Activated CD8-positive, alpha-beta memory T cell treated with anti-CD3 and anti-CD28 coated beads for 36 hours (primary cell): ENCODE data around the gene LSM7. TPM values are rescaled to one million over a fixed set of nuclear protein-coding genes. Genes with fewer than 3 reads are reported as not detected.

Experiments used
- CTCF ChIA-PET: fragments of 350-600 bp; sonication (Branson Sonifier 250); formaldehyde crosslinking; loops from one replicate; lab custom pipeline; 2021; ENCODE audit warnings: antibody characterized with exemption; lab: Charles Lee
- POLR2A ChIA-PET: fragments of 350-600 bp; sonication (Branson Sonifier 250); formaldehyde crosslinking; loops from one replicate; lab custom pipeline; 2021; ENCODE audit warnings: antibody characterized with exemption; lab: Charles Lee
- total RNA-seq, 2 experiments: library from RNA; stranded (reverse); gene quantifications; one replicate each; pipeline ENCODE4 v1.2.3, GENCODE V29; 2021

Gene LSM7
- total RNA-seq, 2 experiments from 2014 or later: 170 to 175 TPM

DNA sequence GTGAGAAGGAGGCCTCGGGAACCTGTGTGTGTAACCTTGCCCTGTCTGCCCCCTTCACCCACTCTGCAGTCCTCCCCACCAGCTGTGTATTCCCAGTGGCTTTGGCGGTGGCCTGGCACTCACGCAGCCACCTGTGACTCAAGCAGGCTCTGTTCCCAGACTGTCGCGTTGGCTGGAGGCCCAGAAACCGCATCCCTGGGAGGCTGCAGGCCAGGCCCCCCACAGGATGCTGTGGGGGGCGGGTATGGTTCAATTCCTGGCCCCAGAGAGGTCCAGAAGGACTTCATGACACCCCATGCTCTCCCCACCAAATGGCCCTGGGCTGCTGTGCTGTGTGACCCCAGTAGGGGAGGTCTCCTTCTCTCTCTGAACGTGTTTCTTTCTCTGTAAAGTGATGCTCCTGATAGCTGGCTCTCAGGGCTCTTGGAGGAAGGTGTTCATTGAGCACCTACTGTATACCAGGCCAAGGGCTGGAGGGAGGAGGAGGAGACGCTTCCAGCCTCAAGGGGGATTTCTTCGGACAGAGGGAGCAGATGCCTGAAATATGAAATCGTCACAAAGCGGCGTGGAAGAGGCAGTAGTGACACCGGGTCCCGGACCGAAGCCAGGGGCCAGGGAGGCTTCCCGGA, 18.5 kb downstream of the LSM7 start:
- CTCF ChIA-PET: no interaction called here
- POLR2A ChIA-PET: interaction anchor here (0.6 kb wide), 1 partner anchor 164 kb away, joined by 3 read pairs; no protein-coding TSS in a partner anchor

DNA sequence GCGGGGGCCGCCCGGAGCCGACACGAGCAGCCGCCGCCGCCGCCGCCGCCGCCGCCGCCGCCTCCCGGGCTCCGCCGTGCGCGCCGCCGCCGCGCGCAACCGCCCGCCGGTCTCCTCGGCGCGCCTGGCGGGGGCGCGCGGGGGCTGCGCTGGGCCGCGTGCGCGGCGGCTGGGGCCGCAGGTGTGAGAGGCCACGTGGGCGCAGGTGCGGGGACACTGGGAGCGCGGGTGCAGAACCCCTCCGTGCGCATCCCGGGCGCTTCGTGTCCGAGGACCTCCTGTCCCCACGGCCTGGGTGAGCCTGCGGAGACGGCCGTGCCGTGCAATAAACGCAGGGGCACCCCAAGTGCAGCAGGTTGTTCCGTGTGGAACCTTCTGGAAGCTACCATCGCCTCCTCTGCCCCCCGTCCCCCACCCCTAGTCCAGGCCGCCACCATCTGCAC, 20.3 kb downstream of the LSM7 start, which contains the start of gene LINGO3:
Gene LINGO3, minus strand, starts transcription at position 41 of the 443 bp plus-strand sequence. CDS start 16,378 bp downstream, outside the sequence.
- POLR2A ChIA-PET: no interaction called here
- CTCF ChIA-PET: interaction anchor here (0.6 kb wide), 1 partner anchor 417 kb away, joined by 3 read pairs; no protein-coding TSS in a partner anchor

DNA sequence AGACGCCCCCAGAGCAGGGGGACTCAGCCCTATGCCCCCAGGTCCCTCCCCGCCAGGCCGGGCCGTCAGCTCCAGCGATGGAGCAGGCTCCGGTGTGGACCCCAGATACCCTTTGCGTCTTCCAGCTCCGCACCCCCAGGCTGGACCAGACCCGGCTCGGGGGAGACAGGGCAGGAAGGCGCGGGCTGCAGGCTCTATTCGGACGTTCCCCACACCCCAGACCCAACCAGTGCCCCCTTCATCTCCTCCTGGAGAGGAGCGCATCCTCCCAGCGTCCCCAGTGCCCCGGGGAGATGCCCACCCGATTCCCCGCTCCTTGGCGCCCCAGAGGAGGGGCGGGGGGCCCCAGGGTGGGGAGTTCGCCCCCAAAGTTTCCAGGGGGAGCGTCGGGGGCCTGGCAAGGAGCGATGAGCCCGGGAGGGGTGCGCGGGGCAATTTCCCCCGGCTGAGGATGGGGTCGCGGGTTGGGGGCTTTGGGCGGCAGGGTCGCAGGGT, 20.8 kb downstream of the LSM7 start:
- POLR2A ChIA-PET: no interaction called here
- CTCF ChIA-PET: no interaction called here

- CTCF ChIA-PET: no interaction called here
- POLR2A ChIA-PET: no interaction called here
Measured at GRCh38 chr19:2306971-2307370, 21.4 kb downstream of the LSM7 start.

DNA sequence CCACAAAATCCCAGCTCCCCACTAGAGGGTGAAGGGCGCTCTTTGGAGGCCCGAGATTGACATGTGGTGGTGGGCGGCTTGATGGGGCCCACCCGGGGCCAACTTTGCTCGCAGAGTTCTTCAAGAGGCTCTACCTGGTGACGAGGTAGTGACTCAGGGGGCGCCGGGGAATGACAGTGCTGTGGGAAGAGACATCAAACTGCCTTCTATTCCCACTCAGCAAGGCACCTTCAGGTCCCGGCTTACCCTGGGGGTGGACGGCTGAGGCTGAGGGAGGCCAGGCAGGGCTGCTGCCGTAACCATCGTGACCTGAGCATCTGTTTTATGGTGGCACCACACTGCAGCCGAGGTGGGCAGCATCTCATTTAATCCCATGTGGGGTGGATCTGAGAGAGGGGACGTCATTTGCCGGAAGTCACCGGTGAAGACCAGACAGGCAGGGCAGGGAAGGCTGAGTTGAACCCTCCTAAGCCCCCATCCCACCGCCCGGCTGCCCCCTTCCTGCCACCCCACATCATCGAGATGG, 22.0 kb downstream of the LSM7 start:
- ChIA-PET POLR2A (no interaction called here), CTCF (no interaction called here)

DNA sequence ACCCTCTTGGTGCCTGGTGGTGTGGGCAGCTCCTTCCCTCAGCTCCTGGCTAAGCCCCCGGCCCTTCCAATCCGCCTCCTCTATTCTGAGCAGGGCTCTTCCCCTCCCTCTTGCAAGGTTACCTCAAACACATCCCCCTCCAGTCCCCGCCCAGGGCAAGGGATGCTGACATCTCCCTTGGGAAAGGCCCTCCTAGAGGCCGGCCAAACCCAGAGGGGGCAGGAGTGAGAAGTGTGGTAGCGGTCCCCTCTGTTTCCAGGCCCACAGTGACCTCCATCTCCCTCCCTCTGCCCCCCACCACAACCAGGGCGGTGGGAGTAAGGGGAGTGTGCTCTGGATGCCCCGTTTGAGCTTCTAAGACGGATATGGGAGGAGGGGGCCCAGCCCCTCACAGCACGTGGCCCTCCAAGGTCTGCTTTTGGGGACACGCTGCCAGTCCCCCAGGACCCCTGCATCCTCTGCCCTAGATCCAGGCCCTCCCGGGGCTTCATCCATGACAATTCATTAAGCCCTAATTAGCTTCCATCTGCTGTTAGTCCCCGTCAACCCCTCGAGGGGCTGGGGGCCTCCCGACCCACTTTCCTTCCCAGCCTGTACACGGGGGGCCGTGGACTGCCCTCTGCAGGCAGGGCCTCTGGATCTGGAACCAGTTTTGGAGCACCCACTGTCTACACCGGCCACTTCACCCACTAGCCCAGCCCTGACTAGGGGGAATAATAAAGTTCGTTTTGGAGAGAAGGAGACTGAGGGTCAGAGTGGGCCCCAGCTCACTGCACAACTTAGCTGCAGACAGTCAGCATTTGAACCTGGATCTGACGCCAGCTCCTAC, 22.7 kb downstream of the LSM7 start:
- ChIA-PET CTCF (no interaction called here), POLR2A (no interaction called here)

DNA sequence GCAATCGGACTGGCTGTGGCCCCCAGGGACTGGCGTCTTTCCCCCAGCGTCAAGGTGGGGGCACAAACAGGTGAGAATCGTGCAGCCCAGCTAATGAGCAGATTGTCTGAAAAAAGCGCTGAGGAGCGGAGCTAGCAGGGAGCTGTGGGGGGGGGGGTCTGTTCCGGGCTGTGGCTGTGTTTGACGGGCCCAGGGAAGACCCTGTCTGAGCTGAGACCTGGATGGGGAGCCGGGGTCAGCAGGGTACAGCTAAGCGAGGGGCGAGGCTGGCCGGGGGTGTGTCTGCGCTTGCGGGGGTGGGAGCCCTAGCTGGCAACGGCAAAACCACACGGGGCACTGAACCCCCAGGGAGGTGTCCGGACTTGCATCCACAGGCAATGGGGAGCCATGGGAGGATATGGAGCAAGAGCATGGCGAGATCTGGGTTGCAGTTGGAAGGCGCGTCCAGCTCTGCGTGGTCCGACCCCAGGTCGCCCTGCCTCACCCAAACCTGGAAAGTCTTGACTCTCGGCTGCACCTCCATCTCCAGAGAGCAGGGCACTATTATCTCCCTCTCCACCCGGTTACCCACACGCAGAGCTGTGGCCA, 25.1 kb downstream of the LSM7 start:
- POLR2A ChIA-PET: no interaction called here
- CTCF ChIA-PET: interaction anchor here (0.8 to 1.1 kb wide), 2 partner anchors 13 to 24 kb away, joined by 3 read pairs; no protein-coding TSS in a partner anchor

- CTCF ChIA-PET: interaction anchor here (1.1 kb wide), 1 partner anchor 13 kb away, joined by 3 read pairs; no protein-coding TSS in a partner anchor
- POLR2A ChIA-PET: interaction anchor here (0.7 to 1.1 kb wide), 2 partner anchors 25 to 30 kb away, joined by 3 read pairs; partner anchors contain the start of gene LSM7
Measured at GRCh38 chr19:2302319-2303210, 25.8 kb downstream of the LSM7 start.

DNA sequence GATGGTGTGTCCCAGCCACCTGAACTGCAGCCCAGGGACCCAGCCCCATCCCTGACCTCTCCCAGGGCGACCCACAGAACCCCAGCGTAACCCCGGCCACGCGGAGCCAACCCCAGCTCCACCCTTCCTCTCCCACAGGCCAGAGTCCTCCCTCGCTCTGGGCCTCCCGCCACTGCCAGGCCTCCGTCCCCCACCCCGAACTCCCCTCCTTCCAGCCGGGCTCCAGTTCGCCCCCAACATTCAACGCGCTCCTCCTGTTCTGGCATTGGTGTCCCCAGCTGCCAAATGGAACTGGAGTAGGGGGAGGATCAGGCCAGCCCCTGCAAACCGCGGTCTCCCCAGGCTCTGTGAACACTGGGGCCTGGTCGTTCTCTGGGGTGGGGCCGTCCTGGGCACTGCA, 27.9 kb downstream of the LSM7 start:
- POLR2A ChIA-PET: no interaction called here
- CTCF ChIA-PET: interaction anchor here (0.7 kb wide), 1 partner anchor 256 kb away, joined by 3 read pairs; no protein-coding TSS in a partner anchor

DNA sequence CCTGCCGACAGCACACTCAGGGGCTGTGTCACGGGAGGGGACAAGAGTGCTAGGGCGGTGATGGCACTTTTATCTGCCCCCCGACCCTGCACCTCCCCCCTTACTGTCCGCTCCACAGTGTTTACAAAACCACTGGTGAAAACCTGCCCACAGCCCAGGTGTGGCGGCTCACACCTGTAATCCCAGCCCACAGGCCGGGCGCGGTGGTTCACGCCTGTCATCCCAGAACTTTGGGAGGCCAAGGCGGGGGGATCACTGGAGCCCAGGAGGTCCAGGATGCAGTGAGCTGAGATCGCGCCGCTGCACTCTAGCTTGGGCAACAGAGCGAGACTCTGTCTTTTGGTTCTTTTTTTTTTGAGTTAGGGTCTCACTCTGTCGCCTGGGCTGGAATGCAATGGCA, 32.2 kb downstream of the LSM7 start:
- ChIA-PET CTCF (interaction anchor here (0.5 kb wide), 1 partner anchor 9 kb away, joined by 3 read pairs; no protein-coding TSS in a partner anchor), POLR2A (no interaction called here)

DNA sequence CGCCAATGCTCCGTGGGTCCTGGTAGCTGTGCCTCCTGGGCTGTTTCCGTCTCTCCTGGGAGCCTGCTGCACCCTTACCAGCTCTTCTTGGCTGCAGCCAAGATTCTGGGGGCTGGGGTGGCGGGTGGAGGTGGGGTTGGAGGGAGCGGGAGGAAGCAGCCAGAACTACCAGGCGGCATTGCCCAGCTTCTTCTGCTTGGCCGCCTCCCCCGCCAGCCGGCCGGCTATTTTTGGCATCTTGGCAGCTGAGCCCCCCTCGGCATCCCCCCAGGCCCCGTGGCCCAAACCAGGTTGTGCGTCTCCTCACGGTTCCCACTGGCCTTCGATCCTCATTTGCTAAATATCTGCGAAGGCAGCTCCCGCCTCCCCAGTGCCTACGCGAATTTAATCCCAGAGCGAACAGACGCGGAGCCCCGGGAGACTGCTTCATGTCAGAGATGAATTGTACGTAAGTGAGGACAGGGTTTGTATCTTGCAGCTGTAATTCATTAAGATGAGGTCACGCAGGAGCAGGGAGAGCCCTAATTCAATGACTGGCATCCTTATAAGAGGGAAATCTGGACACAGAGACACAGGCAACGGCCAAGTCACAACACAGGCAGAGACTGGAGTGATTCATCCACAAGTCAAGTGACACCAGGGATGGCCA, 33.6 kb downstream of the LSM7 start:
- CTCF ChIA-PET: interaction anchor here (1.3 kb wide), 1 partner anchor 21 kb away, joined by 3 read pairs; no protein-coding TSS in a partner anchor
- POLR2A ChIA-PET: no interaction called here

DNA sequence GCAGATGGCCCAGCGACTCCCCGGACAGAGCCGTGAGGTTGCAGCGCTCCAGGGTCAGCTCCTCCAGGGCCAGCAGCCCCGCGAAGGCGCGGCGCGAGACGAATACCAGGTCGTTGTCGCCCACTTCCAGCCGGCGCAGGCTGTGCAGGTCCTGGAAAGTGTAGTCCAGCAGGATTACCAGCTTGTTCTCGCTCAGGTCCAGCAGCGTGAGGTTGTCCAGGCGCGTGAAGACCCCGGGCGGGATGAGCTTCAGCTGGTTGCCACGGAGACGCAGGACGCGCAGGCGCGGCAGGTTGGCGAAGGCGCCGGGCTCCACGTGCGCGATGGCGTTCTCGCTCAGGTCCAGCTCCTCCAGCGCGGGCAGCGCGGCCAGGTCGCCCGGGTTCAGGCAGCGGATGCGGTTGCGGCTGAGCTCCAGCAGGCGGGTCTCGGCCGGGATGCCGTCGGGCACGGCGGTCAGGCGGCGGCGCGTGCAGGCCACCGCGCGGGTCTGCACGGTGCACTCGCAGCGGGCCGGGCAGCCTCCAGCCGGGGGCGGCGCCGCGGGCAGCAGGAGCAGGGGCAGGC, 37.1 kb downstream of the LSM7 start:
- CTCF ChIA-PET: interaction anchor here (0.6 kb wide), 2 partner anchors 100 to 261 kb away, joined by 3 read pairs; no protein-coding TSS in a partner anchor
- POLR2A ChIA-PET: no interaction called here

GRCh38 chr19:2290441-2291184, 37.8 kb downstream of the LSM7 start:
- POLR2A ChIA-PET: no interaction called here
- CTCF ChIA-PET: interaction anchor here (0.6 kb wide), 1 partner anchor 100 kb away, joined by 3 read pairs; no protein-coding TSS in a partner anchor

- CTCF ChIA-PET: interaction anchor here (0.7 kb wide), 1 partner anchor 393 kb away, joined by 3 read pairs; no protein-coding TSS in a partner anchor
Measured at GRCh38 chr19:2289714-2290435, 38.5 kb downstream of the LSM7 start.

DNA sequence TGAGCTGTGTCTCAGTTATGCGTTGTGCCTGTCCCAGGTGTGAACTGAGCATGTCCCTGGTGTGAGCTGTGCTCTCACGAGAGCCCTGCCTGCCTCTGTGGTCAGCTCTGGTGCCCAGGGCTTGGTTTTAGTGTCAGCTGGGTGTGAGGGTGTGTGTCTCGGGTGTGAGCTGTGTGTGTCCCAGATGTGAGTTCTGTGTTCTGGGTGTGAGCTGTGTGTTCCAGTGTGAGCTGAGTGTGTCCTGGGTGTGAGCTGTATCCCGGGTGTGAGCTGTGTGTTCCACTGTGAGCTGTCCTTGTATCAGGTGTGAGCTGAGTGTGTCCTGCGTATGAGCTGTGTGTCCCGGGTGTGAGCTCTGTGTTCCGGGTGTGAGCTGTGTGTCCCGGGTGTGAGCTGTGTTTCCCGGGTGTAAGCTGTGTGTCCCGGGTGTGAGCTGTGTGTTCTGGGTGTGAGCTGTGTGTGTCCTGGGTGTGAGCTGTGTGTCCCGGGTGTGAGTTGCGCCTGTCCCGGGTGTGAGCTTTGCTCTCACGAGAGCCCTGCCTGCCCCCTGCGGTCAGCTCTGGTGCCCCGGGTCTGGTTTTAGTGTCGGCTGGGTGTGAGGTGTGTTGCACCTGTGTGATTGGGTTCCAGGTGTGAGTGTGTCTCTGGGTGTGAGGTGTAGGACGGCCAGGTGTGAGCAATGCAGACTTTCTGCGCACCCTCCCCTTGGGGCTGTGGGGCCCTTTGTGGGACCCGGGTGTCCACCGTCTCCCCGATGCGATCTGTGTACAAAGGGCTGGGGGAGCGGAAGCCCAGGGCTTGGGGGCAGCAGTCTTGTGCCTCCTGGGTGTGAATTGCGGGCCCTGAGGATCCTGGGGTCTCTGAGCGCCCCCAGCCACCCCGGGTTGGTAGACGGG, 39.3 kb downstream of the LSM7 start:
- CTCF ChIA-PET: interaction anchor here (0.7 to 2.2 kb wide), 4 partner anchors 15 to 392 kb away, joined by 3 to 9 read pairs (median 4); no protein-coding TSS in a partner anchor
- POLR2A ChIA-PET: interaction anchor here (1.4 kb wide), 1 partner anchor 16 kb away, joined by 5 read pairs; no protein-coding TSS in a partner anchor

More at GRCh38 chr19:2289714-2290435, 38.5 kb downstream of the LSM7 start:
- POLR2A ChIA-PET: no interaction called here
